HG02981 (cell line): Measurements from ENCODE around the gene DAZL.

ENCODE experiments used
- ATAC-seq: cut with Tn5 transposase; IDR thresholded peaks from one replicate; pipeline ENCODE4 v1.9.1; 2021; ENCODE audit warnings: mild to moderate bottlenecking, moderate library complexity; ENCODE audit not compliant: unreplicated experiment

Gene DAZL

DNA sequence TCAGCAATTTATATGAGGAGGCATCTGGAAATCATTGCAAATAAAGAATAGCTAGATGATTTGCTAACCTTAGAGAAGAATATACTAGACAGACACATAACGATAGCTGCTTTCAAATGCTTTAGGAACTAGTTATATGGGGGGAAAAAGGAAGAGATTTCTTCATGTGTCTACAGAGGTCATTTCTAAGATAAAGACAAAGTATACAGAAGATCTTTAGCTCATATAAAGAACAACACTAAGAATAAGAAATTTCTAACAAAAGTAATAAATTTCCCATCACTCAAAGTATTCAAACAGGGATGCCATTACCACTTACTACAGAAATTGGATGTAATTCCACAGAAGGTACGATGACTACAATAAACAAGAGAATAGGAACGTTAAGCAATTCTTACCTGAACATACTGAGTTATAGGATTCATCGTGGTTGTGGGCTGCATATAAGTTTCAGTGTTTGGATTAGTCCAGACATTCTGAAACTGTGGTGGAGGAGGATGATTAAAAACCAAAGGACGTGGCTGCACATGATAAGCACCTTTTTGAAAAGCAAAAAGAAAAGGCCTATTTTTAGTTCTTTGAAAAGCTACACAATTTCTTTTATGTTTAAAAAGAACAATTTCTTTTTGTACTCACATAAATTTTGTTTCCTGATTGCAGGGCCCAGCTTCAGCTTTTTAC lies 8.7 kb downstream of the DAZL start:
- peak; percentile 75 for ATAC-seq

DNA sequence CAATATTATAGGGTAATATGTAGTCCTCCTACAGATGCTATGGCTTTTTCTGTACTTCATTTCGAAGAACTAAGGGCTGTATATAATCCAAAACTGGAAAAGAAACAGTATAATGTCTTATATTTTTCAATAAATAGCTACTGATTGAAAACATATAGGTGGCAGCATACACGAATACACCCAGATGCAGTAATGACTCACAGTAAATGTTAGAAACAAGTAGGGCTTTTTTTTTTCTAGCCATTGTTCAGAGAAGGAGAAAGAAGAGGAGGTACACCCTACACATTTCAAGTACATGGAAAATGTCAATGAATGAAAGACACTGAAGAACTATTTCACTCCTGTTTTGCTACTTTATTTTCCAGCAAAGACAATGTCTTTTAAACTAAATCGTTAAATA lies 9.4 kb downstream of the DAZL start:
- ATAC-seq = no peak

DNA sequence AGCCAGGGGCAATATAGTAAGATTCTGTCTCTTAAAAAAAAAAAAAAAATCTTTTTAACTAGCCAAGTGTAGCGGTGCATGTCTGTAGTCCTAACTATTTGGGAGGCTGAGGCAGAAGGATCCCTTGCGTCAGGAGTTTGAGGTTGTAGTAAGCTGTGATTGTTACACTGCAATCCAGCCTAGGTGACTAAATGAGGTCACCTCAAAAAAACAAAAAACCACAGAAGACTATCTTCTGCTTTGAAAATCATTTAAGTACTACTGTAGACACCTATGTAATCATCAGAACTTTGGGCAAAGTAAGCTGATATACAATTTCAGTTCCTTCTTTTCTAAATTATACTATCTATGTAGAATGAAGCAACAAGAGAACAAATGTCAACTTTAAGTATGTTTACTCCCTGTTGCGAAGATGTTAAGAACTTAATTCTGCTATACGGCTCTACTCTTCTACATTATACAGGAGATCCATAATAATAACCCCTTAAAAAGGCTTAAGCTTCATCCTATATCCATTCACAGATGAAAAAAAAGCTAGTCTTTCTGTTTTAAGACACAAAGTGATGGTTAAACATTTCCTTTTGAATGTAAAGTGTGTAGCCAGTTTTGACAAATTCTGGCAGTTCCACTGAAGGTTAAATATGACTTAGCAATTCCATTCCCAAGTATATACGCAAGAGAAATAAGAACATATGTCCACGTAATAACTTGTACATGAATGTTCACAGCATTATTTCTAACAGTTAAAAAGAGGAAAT lies 15.2 kb downstream of the DAZL start:
- ATAC-seq = peak; percentile 99

DNA sequence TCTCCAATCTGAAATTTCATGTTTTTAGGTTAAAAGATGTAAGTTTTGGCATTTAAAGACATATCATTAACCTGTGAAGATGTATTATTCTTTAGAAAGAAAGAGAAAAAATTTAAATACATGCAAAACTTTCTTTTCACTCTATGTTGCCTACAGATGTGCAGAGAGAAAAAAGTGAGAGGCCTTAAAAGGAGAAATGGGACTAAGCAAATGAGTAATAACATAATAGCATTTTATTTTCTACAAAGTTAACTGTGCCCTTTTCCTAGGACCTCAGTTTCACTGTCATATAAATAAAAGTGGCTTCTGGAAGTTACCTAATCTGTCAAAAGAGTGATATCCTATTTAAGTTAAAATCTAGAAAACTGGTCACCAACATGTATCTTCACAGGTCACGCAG lies 16.1 kb downstream of the DAZL start:
- no peak for ATAC-seq

DNA sequence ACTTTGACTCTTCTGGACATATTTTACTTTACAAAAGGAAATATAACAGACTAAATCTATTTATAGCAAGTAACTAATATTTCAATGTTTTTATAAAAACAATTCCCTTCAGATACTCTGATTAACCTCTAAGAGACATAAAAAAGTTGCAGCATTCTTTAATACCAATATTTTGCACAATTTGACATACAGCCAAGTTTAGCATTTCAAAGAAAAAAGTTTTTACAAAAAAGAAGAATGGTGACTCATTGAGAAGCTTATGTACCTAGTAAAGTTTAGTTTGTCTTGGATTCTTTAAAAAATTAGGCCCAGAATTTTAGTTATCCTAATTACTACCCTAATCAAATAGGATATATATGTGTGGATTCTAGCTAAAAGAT lies 17.6 kb downstream of the DAZL start:
- no peak for ATAC-seq

DNA sequence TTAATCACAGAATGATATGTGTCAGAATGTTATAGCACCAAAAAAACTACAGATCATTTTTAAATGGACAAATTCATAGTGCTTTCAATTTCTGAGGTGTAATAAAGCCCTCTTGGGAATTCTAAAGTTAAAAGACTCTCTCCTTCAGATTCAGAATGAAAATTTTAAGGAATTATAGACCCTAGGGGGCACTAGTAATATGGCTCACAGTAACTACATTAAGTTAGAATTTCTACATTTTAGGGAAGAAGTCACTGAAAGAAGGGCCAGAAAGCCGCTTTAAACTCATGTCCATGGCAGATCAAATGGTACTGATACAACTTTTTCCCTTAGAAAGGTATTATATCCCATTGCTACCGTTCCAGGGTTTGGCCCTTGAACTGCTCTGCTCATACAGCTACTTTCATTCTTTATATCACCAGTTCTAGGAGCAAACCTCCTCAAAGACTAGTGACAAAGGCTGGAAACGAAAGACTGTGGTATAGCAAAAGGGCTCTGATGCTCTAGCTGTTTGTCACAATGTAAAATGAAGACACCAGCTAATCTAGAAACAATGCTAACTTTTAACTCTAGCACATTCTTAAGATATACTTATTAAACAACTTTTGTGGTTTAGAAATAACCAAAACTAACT lies 18.1 kb downstream of the DAZL start:
- no peak for ATAC-seq

DNA sequence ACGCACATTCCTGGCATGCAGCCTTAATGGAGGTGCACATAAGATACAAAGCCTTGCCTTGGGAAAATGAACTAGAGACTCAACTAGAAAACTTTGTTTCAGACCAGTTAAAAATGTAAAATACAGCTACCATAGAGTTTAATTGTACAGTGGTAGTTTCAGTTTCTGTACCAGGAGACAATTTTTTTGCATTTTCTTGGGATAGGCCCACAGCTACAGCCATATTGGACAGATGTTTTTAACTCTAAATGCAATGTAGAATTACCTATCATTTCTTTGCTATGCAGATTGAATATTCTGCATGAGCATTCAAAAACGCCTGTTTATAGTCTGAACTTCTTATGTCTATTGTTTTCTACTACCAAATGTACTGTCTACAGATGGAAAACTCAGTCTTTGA lies 20.3 kb downstream of the DAZL start:
- no peak for ATAC-seq

DNA sequence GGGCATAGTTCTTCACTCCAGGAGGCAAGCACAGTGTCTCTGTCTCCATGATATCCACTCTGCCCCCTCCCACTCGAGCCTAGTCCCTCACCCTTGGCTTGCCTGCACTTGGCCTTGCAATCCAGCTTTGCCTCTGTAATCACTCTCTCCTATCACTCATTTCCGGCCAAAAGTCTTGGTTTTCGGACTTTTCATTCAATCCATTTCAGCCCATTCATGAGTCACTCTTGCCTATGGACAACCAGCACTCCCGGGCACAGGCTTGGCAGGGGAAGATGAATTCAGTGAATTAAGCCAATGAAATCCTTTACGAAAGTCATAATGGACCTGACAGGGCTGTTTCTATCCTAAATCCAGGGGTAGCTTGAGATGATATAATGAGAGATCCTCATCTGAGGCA lies 21.7 kb downstream of the DAZL start:
- no peak for ATAC-seq

DNA sequence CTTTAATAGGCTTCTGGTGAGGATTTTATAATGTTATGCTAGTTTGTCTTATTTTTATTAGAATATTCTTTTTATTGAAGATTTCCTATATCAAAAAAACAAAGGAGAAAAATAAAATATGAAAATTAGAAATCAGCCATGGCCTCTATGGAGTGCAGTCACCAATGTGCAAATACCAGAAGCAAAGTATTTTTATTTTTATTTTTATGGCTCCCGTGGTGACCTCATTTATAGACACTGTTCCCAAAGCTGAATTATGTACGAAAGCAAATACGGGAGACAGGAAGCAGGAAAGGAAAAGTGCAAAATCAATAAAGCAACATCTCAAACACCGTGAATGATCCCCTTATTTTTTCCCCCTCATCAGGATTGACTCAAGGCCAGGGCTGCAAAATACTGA lies 35.1 kb downstream of the DAZL start:
- ATAC-seq = no peak

DNA sequence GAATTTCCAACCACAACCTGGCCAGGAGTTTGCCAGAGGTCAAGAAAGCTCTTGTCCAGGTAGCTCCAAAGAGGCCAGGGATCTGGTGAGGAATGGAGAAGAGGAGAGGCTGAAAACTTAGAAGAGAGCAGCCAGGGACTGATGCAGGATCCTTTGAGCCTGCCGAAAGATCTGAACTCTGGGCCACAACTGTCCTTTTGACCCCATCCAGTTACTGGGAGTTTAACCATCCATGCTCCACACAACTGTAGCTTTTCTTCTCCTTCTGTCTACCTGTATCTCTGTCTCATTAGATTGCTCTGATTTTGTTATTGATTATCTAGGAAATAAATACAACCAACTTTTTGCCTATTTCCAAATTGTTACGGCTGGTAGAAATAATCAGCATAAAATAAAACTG lies 36.7 kb downstream of the DAZL start:
- no peak for ATAC-seq

DNA sequence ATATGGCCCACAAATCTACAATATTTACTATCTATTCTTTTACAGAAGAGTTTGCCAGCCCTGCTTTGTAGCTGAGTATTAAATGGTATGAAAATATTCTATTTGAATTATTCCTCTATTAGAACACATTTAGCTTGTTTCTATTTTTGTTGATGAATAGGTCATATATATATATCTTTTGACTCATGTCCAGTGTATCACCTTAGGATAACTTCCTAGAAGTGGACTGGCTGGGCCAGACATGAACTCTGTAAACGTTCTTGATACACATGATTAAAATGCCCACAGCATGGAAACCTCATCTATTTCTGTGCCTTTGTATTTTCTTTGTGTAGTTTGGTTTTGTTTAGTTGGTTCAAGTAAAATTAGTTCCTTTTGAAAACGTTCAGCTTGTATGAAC lies 37.1 kb downstream of the DAZL start:
- no peak for ATAC-seq

DNA sequence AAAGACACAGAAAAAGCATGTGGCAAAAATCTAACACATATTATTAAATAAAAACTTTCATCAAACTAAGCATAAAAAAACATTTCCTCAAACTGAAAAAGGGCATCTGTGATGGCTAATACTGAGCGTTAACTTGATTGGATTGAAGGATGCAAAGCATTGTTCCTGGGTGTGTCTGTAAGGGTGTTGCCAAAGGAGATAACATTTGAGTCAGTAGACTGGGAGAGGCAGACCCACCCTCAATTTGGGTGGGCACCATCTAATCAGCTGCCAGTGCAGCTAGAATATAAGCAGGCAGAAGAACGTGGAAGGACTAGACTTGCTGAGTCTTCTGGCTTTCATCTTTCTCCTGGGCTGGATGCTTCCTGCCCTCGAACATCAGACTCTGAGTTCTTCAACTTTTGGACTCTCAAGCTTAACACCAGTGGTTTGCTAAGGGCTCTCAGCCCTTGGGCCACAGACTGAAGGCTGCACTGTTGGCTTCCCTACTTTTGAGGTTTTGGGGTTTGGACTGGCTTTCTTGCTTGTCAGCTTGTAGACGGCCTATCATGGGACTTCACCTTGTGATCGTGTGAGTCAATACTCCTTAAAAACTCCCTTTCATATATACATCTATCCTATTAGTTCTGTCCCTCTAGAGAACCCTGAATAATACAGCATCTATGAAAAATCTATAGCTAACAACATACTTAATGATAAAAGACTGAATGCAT lies 45.4 kb downstream of the DAZL start:
- ATAC-seq = no peak

DNA sequence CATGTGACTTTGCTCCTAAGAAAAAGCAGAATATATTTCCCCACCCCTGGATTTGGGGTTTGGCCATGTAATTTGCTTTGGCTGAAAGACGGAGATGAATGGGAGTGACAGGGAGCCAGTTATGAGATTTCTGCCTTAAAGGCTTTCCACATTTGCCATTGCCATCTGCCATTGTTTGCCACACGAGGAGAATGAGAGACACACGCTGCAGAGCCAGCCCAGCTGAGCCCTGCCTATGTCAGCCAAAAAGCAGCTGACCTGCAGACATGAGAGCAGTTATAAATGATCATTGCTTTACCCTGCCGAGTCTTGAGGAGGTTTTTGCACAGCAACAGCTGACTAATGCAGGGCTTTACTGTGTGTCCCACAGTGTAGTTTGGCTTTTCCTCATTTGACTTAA lies 51.1 kb downstream of the DAZL start:
- no peak for ATAC-seq

DNA sequence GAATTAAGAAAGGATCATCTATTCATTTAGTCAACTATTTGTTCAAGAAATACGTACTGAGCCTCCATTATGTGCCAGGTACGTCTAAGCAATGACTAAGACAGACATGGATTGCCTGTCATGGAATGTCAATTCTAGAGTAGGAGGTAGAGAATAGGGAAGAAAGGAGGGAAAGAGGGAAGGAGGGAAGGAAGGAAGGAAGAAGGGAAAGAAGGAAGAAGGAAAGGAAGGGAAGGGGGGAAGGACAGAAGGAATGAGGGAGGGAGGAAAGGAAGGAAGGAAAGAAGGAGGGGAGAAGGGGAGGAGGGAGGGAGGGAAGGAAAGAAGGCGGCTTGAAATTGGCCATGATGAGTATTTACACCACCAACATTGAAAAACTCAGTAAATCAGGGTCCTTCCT lies 52.5 kb downstream of the DAZL start:
- ATAC-seq = no peak

DNA sequence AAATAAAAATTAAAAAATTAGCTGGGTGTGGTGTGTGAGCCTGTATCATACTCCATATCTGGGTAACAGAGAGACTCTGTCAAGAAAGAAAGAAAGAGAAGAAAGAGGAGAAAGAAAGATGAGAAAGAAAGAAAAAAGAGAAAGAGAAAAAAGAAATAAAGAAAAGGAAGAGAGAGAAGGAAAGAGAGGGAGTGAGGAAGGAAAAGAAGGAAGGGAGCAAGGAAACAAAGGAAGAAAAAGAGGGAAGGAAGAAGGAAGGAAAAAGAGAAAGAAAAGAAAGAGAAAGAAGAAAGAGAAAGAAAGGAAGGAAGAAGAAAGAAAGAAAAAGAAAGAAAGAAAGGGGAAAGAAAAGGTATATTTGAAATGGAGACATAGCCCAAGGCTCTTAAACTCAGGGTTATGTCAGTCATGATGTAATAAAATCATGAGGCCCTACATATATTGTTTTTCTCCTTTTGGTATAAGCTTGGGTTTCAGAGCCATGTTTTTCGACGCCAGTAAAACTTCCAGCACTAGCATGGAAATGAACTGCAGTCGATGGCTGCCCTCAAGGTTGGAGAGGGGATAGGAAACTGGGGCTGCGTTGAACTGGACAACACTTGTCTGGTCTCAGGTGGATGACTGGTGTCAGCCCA lies 53.8 kb downstream of the DAZL start:
- no peak for ATAC-seq

DNA sequence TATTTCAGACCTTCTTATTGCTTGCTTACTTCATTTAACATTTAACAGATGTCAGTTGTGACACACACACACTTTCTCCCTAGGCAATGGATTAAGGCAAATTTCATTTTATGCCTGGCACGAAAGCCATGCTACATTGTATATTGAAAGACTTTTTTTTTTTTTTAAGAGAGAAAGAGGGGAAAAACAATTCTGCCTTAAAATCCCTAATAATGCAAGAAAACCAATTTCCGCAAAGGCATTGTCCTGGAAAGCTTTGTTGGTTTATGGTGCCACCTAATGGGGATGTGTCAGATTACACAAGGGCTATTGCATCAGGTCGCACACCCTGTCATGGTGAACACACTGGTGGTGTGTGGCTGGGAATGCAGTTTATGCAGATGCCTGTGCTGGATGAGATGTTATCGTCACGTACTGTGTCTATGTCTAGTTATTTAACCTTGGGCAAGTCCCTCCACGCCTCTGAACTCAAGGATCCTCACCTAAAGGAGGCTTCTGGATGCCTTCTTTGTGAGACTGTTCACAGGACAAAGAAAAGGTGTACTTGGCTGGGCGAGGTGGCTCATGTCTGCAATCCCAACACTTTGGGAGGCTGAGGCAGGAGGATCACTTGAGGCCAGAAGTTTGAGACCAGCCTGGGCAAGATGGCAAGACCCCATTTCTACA lies 54.4 kb downstream of the DAZL start:
- peak; percentile 95 for ATAC-seq

DNA sequence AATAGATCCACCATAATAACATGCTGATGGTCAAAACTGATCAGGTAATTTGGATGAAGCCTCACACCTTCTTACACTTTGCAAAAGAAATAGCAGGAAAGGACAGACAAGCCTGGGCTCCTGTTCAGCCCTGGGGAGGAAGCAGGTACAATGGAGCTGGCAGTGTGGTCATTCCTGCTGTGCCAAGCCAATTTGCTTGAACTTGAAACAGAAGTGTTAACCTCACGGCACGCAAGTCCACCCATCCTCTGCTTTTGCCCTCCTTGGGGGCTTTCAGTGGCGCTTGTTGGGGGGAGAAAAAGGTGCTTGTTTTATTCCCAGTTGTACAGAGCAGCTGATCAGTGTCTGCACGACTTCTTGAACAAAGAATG lies 54.9 kb downstream of the DAZL start:
- no peak for ATAC-seq

DNA sequence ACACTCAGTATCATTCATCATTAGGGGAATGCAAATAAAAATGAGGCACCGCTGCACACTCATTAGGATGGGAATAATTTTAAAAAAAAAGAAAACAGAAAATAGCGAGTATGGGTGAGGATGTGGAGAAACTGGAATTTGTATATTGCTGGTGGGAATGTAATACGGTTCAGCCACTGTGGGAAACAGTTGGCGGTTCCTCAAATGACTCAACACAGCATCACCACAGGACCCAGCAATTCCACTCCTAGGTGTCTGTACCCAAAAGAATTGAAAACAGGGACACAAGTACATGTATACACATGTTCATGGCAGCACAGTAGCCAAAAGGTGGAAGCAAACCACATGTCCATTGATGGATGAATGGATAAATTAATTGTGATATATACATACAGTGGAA lies 56.5 kb downstream of the DAZL start:
- no peak for ATAC-seq

DNA sequence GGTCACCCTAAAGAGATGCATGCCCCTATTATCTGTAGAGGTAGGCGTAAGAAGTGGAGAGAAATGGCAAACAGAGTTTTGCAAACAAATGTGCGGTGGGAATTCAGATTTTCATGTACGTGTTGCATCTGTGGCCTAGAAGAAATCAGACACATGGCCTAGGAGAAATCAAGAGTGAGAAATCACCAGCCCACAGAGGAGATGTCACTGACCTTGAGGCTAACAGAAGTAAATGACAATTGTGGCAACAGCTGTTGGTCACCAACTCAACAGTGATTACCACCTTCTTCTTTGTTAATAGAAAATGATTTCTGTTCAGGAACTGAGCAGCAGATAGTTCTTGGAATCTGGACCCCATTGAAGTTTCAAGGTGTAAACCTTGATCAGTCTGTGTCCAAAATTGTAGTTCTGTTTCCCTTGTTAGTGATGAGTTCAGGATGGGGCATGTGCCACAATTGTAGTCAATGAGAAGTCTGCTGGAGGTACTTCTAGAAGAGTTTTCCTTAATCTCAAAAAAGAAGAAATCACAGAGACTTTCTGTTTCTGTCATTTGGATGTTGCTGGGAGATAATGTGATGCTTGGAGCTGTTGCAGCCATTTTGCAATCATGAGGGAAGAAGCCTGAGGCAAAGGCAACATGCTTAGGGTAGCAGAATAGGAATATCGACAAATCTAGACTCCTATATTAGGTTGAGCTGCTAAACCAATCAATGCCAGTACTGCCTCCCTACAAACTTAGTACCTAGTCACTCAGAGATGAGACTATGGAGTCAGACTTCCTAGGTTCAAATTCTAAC lies 57.5 kb downstream of the DAZL start:
- no peak for ATAC-seq
